Liver (tissue), 3 donors: ENCODE measurements around the gene JPT2.

Experiments
- CTCF ChIP-seq: fragments of 150-350 bp; IDR thresholded peaks from 2 replicates; pipeline ENCODE4 v1.5.1; 2017; ENCODE audit warnings: improper control_type of control experiment, low read depth, low read length; ENCODE audit not compliant: missing input control
- MAX ChIP-seq: IDR thresholded peaks from 2 replicates; pipeline ENCODE4 v1.6.1; 2016; ENCODE audit warnings: antibody characterized with exemption
- RAD21 ChIP-seq, 2 donors: IDR thresholded peaks; 2 replicates each; pipeline ENCODE4 v1.6.1; 2016; ENCODE audit warnings: antibody characterized with exemption in 2 of 2, mild to moderate bottlenecking in 2 of 2
- REST ChIP-seq: IDR thresholded peaks from 2 replicates; pipeline ENCODE4 v1.6.1; 2016; ENCODE audit warnings: antibody characterized with exemption, mild to moderate bottlenecking
- RXRA ChIP-seq, 2 donors: IDR thresholded peaks; 2 replicates each; pipeline ENCODE4 v1.6.1; 2017 to 2018; ENCODE audit warnings: antibody characterized with exemption in 2 of 2, mild to moderate bottlenecking in 1 of 2
- TAF1 ChIP-seq: conservative IDR thresholded peaks from 2 replicates; pipeline ENCODE4 v1.6.1; 2016; ENCODE audit warnings: antibody characterized with exemption, mild to moderate bottlenecking
- YY1 ChIP-seq: IDR thresholded peaks from 2 replicates; pipeline ENCODE4 v1.6.1; 2016; ENCODE audit warnings: antibody characterized with exemption, mild to moderate bottlenecking
- ZBTB33 ChIP-seq: IDR thresholded peaks from 2 replicates; pipeline ENCODE4 v1.6.1; 2016; ENCODE audit warnings: antibody characterized with exemption
- donor health status: healthy.
- donor health status: healthy.

- TF ChIP-seq CTCF (no peak), ZBTB33 (no peak), TAF1 (no peak), YY1 (no peak), RXRA (IDR thresholded peaks at IDR 0.05) (no peak), MAX (no peak), REST (no peak), RAD21 (IDR thresholded peaks at IDR 0.05) (no peak)
Measured at GRCh38 chr16:1708083-1708767, 30.1 kb downstream of the JPT2 start.
